OCI-LY7 (cell line): ENCODE data around the gene KRT3.

Experiments
- EZH2phosphoT487 ChIP-seq: fragments of 200-600 bp; sonication (generic); IDR thresholded peaks from 2 replicates; pipeline ENCODE4 v1.6.1; 2018; ENCODE audit warnings: low read depth, borderline replicate concordance, mild to moderate bottlenecking, mixed run types, antibody characterized with exemption, low read length, moderate library complexity, mixed read lengths
- TF ChIP-seq, protein P1 (sequence below): fragments of 200-600 bp; sonication (generic); conservative IDR thresholded peaks from 2 replicates; pipeline ENCODE4 v1.5.1; 2014; ENCODE audit warnings: mild to moderate bottlenecking, antibody characterized with exemption, low read length, moderate library complexity, mixed read lengths

DNA sequence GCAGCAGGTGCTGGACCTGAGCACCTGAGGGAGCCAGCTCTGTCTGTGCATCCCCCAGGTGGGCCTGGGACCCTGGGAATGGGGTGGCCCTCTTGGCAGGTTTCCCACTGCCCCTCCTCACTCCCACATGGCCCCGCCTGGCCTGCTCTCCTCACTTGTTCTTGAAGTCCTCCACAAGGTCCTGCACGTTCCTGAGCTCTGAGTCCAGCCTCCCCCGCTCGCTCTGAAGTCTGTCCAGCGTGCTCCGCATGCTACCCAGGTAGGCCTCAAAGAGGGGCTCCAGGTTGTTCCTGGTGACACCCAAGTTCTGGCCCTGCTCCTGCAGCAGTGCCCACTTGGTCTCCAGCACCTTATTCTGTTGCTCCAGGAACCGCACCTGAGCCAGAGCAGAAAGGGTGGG, 35.3 kb upstream of the KRT3 start:
- TF ChIP-seq, protein P1, sequence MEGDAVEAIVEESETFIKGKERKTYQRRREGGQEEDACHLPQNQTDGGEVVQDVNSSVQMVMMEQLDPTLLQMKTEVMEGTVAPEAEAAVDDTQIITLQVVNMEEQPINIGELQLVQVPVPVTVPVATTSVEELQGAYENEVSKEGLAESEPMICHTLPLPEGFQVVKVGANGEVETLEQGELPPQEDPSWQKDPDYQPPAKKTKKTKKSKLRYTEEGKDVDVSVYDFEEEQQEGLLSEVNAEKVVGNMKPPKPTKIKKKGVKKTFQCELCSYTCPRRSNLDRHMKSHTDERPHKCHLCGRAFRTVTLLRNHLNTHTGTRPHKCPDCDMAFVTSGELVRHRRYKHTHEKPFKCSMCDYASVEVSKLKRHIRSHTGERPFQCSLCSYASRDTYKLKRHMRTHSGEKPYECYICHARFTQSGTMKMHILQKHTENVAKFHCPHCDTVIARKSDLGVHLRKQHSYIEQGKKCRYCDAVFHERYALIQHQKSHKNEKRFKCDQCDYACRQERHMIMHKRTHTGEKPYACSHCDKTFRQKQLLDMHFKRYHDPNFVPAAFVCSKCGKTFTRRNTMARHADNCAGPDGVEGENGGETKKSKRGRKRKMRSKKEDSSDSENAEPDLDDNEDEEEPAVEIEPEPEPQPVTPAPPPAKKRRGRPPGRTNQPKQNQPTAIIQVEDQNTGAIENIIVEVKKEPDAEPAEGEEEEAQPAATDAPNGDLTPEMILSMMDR: no peak
- TF ChIP-seq EZH2phosphoT487: no peak
